Measurements from ENCODE around the gene GLI2.

DNA sequence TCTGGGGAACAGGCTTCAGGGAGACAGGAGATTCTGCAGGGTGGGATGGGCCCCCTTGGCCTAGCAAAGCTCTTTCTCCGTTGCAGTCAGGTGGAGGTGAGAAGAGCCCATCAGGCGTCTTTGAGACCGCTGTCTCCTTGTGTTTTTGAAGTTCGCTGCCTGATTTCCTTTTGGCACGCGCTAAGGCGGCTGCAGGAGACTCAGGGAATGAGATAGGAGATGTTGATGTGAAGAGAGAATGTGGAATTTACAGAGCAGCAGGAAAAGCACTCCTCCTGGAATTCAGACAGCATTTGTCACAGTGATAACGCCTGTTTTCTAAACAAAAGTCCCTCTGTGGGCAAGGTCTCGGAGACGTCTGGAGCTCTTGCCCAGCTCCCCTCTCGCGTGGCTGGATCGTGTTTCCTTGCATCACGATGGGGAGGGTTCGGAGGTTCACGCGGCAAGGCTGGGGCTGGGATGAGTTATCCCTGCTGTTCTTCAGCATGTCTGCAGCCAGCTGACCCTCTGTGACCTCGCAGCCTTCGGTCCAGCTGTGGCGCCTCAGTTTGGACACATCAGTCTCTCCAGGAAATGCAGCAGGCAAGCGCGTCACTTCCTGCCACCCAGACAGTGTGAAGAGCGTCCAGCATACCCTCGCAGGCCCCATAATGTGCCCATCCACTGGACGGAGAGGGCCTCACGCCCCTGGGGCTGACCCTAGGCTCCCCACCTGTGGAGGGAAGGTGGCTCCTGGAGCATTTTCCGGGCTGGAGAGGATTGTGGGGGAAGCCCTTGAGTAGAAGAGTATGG lies 30.2 kb downstream of the GLI2 start:
- TF ChIP-seq CTCF (conservative IDR thresholded peaks at IDR 0.05; ENCODE audit: low read depth, low read length) = no peak
- no peak for TF ChIP-seq EZH2phosphoT487 (IDR thresholded peaks at IDR 0.05; ENCODE audit: borderline replicate concordance, low read length)

All from PC-3 (cell line).